Fibroblast of villous mesenchyme (primary cell): ENCODE measurements around the gene IGFBP5. TPM values are rescaled to one million over a fixed set of nuclear protein-coding genes. Genes with fewer than 3 reads are reported as not detected.

ENCODE experiments used
- DNase-seq: peaks from one replicate; pipeline ENCODE4 v3.0.0-alpha.2; 2010; ENCODE audit warnings: low read depth
- H3K4me3 ChIP-seq: 2 replicates; pipeline ENCODE4 v1.5.1; 2011; ENCODE audit warnings: low read depth, mild to moderate bottlenecking, low read length
- CTCF ChIP-seq: IDR thresholded peaks from 2 replicates; pipeline ENCODE4 v1.5.1; 2012; ENCODE audit warnings: low read depth, mild to moderate bottlenecking, low read length; ENCODE audit not compliant: insufficient read depth
- total RNA-seq: library from RNA; depleted of rRNA; stranded (reverse); fragments of >200 nt; gene quantifications from 2 replicates; pipeline ENCODE4 v1.2.3, GENCODE V29; 2012

IGFBP5 gene
- total RNA-seq, 1 donor: 644 TPM

GRCh38 chr2:216663106-216663505 lies 32.2 kb downstream of the IGFBP5 start:
- TF ChIP-seq CTCF: no peak
- no peak overlapping the region for H3K4me3 ChIP-seq
- DNase-seq: no peak

GRCh38 chr2:216661639-216662375 lies 33.5 kb downstream of the IGFBP5 start:
- peak; percentile 24 for TF ChIP-seq CTCF
- H3K4me3 ChIP-seq: no peak overlapping the region
- no peak for DNase-seq

GRCh38 chr2:216661051-216661450 lies 34.3 kb downstream of the IGFBP5 start:
- TF ChIP-seq CTCF: no peak
- no peak overlapping the region for H3K4me3 ChIP-seq
- no peak for DNase-seq

GRCh38 chr2:216660496-216660895 lies 34.9 kb downstream of the IGFBP5 start:
- H3K4me3 ChIP-seq: no peak overlapping the region
- no peak for TF ChIP-seq CTCF
- DNase-seq: no peak

GRCh38 chr2:216659276-216659675 lies 36.1 kb downstream of the IGFBP5 start:
- no peak overlapping the region for H3K4me3 ChIP-seq
- no peak for DNase-seq
- no peak for TF ChIP-seq CTCF

GRCh38 chr2:216658757-216659156 lies 36.6 kb downstream of the IGFBP5 start:
- DNase-seq: no peak
- TF ChIP-seq CTCF: no peak
- no peak overlapping the region for H3K4me3 ChIP-seq

- no peak for DNase-seq
- no peak for TF ChIP-seq CTCF
- no peak overlapping the region for H3K4me3 ChIP-seq
These were observed 37.4 kb downstream of the IGFBP5 start for GRCh38 chr2:216657980-216658379.
